HG02571 (cell line): Measurements from ENCODE around the gene TTC28.
"Not testable (repeated sequence)": the region's sequence is repeated elsewhere in the genome, so short reads cannot be mapped to it uniquely, and the experiment has no call there.

Experiments
- ATAC-seq: cut with Tn5 transposase; IDR thresholded peaks from one replicate; pipeline ENCODE4 v1.9.1; 2021; ENCODE audit warnings: mild to moderate bottlenecking, moderate library complexity; ENCODE audit not compliant: unreplicated experiment

TTC28 gene

GRCh38 chr22:28120691-28121592, 558.7 kb downstream of the TTC28 start:
- ATAC-seq: no peak

GRCh38 chr22:28118957-28119631, 560.5 kb downstream of the TTC28 start:
- ATAC-seq: no peak

- ATAC-seq: no peak
Observed at GRCh38 chr22:28116219-28116673, 563.4 kb downstream of the TTC28 start.

GRCh38 chr22:28115426-28115825, 564.2 kb downstream of the TTC28 start:
- no peak for ATAC-seq

- ATAC-seq: no peak
Observed at GRCh38 chr22:28112548-28113043, 567.0 kb downstream of the TTC28 start.

- no peak for ATAC-seq
Observed at GRCh38 chr22:28112190-28112544, 567.5 kb downstream of the TTC28 start.

GRCh38 chr22:28111501-28112189, 568.0 kb downstream of the TTC28 start:
- ATAC-seq: no peak

- no peak for ATAC-seq
Observed at GRCh38 chr22:28108851-28109250, 570.8 kb downstream of the TTC28 start.

- ATAC-seq: no peak
Observed at GRCh38 chr22:28106617-28107016, 573.0 kb downstream of the TTC28 start.

- no peak for ATAC-seq
Observed at GRCh38 chr22:28105988-28106387, 573.7 kb downstream of the TTC28 start.

GRCh38 chr22:28105413-28105812, 574.2 kb downstream of the TTC28 start:
- no peak for ATAC-seq

GRCh38 chr22:28103596-28103995, 576.0 kb downstream of the TTC28 start:
- no peak for ATAC-seq

GRCh38 chr22:28102151-28102812, 577.4 kb downstream of the TTC28 start:
- no peak for ATAC-seq

GRCh38 chr22:28097627-28098026, 582.0 kb downstream of the TTC28 start:
- ATAC-seq: no peak

GRCh38 chr22:28096161-28096560, 583.5 kb downstream of the TTC28 start:
- ATAC-seq: no peak

GRCh38 chr22:28095316-28096095, 584.1 kb downstream of the TTC28 start:
- ATAC-seq: no peak

GRCh38 chr22:28094771-28095170, 584.9 kb downstream of the TTC28 start:
- ATAC-seq: no peak

- ATAC-seq: no peak
Observed at GRCh38 chr22:28093711-28094110, 585.9 kb downstream of the TTC28 start.

GRCh38 chr22:28091486-28091885, 588.2 kb downstream of the TTC28 start:
- no peak for ATAC-seq

GRCh38 chr22:28089541-28089940, 590.1 kb downstream of the TTC28 start:
- ATAC-seq: not testable (repeated sequence)
